Mesothelial cell of epicardium (in vitro differentiated cells): ENCODE measurements around the gene TTC39B. TPM values are rescaled to one million over a fixed set of nuclear protein-coding genes. Genes with fewer than 3 reads are reported as not detected.
"Not testable (repeated sequence)": the region's sequence is repeated elsewhere in the genome, so short reads cannot be mapped to it uniquely, and the experiment has no call there.

Source experiments
- DNase-seq, 2 experiments: peaks; one replicate each; pipeline ENCODE4 v3.0.0; 2021; ENCODE audit warnings: low spot score in 2 of 2; ENCODE audit not compliant: unreplicated experiment in 2 of 2
- H3K27ac Mint-ChIP-seq: 2 replicates; pipeline ENCODE4 v1.8.0; 2021; ENCODE audit warnings: mixed read lengths
- H3K27me3 Mint-ChIP-seq: 2 replicates; pipeline ENCODE4 v1.8.0; 2021; ENCODE audit warnings: low read depth, mixed read lengths
- H3K36me3 Mint-ChIP-seq: 2 replicates; pipeline ENCODE4 v1.8.0; 2021; ENCODE audit warnings: mixed read lengths
- H3K4me1 Mint-ChIP-seq: 2 replicates; pipeline ENCODE4 v1.8.0; 2021; ENCODE audit warnings: mixed read lengths
- H3K4me3 Mint-ChIP-seq: 2 replicates; pipeline ENCODE4 v1.8.0; 2021; ENCODE audit warnings: mild to moderate bottlenecking, moderate library complexity, mixed read lengths
- H3K9me3 Mint-ChIP-seq: 2 replicates; pipeline ENCODE4 v1.8.0; 2021; ENCODE audit warnings: mixed read lengths
- total RNA-seq: library from RNA; stranded (reverse); gene quantifications from 3 replicates; pipeline ENCODE4 v1.2.1, GENCODE V29; 2021
- TF ChIP-seq, protein P1 (sequence below): fragments of 200-600 bp; sonication (generic); IDR thresholded peaks from one replicate; pipeline ENCODE4 v1.5.0; 2021; ENCODE audit warnings: antibody characterized with exemption; ENCODE audit not compliant: unreplicated experiment

TTC39B gene
- total RNA-seq, 1 donor from 2014 or later: 6.0 TPM

DNA sequence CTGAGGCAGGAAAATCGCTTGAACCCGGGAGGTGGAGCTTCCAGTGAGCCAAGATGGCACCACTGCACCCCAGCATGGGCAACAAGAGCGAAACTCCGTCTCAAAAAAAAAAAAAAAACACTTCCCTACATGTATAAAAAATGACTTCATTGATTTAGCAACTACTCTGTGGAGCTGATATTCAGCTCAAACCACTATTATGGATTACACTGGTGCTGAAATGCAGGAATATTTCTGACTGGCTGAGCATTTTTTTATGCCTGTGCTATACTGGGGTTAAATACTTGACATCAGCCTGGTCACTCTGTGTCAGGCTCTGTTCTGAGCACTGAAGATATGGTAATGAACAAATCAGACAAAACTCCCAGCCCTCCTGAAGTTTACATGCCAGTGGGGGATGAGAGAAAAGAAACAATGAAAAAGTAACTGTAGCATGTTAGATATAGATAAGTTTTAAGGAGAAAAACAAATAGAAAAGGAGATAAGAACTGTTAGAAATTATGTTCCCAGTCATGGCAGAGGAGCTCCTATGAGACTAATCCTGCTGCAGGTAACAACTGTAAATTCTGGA, 22.6 kb upstream of the TTC39B start:
- Mint-ChIP-seq H3K4me1 (peaks cover 2% of the 10 kb centered on the region), H3K9me3 (peaks cover 10% of the 10 kb centered on the region), H3K27ac (no peak overlapping the region), H3K27me3 (peaks cover 9% of the 10 kb centered on the region), H3K36me3 (no peaks in the 10 kb centered on the region), H3K4me3 (no peak overlapping the region)
- TF ChIP-seq, protein P1, sequence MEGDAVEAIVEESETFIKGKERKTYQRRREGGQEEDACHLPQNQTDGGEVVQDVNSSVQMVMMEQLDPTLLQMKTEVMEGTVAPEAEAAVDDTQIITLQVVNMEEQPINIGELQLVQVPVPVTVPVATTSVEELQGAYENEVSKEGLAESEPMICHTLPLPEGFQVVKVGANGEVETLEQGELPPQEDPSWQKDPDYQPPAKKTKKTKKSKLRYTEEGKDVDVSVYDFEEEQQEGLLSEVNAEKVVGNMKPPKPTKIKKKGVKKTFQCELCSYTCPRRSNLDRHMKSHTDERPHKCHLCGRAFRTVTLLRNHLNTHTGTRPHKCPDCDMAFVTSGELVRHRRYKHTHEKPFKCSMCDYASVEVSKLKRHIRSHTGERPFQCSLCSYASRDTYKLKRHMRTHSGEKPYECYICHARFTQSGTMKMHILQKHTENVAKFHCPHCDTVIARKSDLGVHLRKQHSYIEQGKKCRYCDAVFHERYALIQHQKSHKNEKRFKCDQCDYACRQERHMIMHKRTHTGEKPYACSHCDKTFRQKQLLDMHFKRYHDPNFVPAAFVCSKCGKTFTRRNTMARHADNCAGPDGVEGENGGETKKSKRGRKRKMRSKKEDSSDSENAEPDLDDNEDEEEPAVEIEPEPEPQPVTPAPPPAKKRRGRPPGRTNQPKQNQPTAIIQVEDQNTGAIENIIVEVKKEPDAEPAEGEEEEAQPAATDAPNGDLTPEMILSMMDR: no peak
- no peak for DNase-seq

DNA sequence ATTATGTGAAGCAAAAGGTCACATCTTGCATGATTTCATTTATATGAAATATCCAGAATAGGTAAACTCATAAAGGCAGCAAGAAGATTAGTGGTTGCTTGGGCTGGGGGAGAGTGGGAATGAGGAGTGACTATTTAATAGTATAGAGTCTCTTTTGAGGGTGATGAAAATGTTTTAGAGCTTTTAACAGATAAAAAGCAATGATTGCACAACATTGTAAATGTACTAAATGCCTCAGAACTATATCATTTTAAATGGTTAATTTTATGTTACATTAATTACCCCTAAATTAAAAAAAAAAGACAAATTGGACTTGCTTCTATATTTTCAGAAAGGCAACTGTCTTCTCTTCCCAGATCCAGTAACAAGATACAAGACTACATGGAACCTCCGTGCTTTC, 21.9 kb upstream of the TTC39B start:
- no peak overlapping the region for H3K27ac Mint-ChIP-seq
- TF ChIP-seq, protein P1: no peak
- H3K4me3 Mint-ChIP-seq: no peak overlapping the region
- peaks cover 7% of the 10 kb centered on the region for H3K27me3 Mint-ChIP-seq
- H3K9me3 Mint-ChIP-seq: peaks cover 16% of the 10 kb centered on the region
- H3K4me1 Mint-ChIP-seq: peaks cover 2% of the 10 kb centered on the region
- no peak for DNase-seq
- H3K36me3 Mint-ChIP-seq: no peaks in the 10 kb centered on the region

GRCh38 chr9:15322695-15323094, 15.7 kb upstream of the TTC39B start:
- H3K4me1 Mint-ChIP-seq, H3K4me3 Mint-ChIP-seq, H3K27ac Mint-ChIP-seq, DNase-seq, H3K36me3 Mint-ChIP-seq, H3K27me3 Mint-ChIP-seq: not testable (repeated sequence)
- H3K9me3 Mint-ChIP-seq: peaks cover 25% of the 10 kb centered on the region

DNA sequence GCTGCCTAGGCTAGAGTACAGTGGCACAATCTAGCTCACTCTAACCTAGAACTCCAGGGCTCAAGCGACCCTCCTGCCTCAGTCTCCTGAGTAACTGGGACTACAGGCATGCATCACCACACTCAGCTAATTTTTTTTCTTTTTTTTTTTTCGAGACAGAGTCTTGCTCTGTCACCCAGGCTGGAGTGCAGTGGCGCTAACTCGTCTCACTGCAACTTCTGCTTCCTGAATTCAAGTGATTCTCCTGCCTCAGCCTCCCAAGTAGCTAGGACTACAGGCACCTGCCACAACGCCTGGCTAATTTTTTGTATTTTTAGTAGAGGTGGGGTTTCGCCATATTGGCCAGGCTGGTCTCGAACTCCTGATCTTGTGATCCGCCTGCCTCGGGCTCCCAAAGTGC, 12.6 kb upstream of the TTC39B start:
- H3K27ac Mint-ChIP-seq, H3K4me1 Mint-ChIP-seq, H3K4me3 Mint-ChIP-seq, DNase-seq, H3K36me3 Mint-ChIP-seq, H3K27me3 Mint-ChIP-seq: not testable (repeated sequence)
- H3K9me3 Mint-ChIP-seq: peaks cover 23% of the 10 kb centered on the region

- no peak overlapping the region for H3K27ac Mint-ChIP-seq
- H3K4me3 Mint-ChIP-seq: no peak overlapping the region
- no peaks in the 10 kb centered on the region for H3K36me3 Mint-ChIP-seq
- no peak for DNase-seq
- TF ChIP-seq, protein P1: no peak
- peaks cover 17% of the 10 kb centered on the region for H3K9me3 Mint-ChIP-seq
- peaks cover 2% of the 10 kb centered on the region for H3K4me1 Mint-ChIP-seq
- no peaks in the 10 kb centered on the region for H3K27me3 Mint-ChIP-seq
These were observed 10.8 kb upstream of the TTC39B start for GRCh38 chr9:15317836-15318235.

DNA sequence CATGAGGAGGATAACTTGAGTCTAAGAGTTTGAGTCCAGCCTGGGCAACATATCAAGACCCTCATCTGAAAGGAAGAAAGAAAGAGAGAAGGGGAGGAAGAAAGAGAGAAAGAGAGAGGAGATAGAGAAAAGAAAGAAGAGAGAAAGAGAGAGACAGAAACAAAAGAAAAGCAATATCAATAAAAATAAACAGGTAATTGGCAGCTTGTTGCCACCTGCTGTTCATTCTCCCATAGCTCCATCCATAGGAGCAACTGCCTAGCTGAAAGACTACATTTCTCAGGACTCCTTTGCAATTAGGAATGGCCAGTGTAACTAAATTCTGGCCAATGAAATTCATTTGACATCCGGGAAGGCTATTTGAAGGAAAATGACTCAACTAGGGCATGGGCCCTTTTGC, 4.6 kb upstream of the TTC39B start:
- TF ChIP-seq, protein P1: no peak
- Mint-ChIP-seq H3K27ac (no peak overlapping the region), H3K36me3 (no peaks in the 10 kb centered on the region), H3K4me3 (no peak overlapping the region), H3K9me3 (peaks cover 9% of the 10 kb centered on the region), H3K27me3 (peaks cover 3% of the 10 kb centered on the region), H3K4me1 (peaks cover 6% of the 10 kb centered on the region)
- no peak for DNase-seq
